GM23338 (cell line): ENCODE measurements around the gene RCOR3. TPM values are rescaled to one million over a fixed set of nuclear protein-coding genes. Genes with fewer than 3 reads are reported as not detected.

Experiments
- ATAC-seq: fragments of 200-7000 bp; cut with Tn5 transposase; 3 replicates; pipeline ENCODE4 v1.9.1; 2020
- DNase-seq: peaks from one replicate; pipeline ENCODE4 v3.0.0-alpha.2; 2015; ENCODE audit warnings: low spot score
- H2AFZ ChIP-seq: fragments of 200-600 bp; sonication (generic); 2 replicates; pipeline ENCODE4 v1.8.0; 2016; ENCODE audit warnings: antibody characterized with exemption, mild to moderate bottlenecking, moderate library complexity
- H3F3A ChIP-seq: fragments of 200-600 bp; sonication (generic); replicated peaks from 2 replicates; pipeline ENCODE4 v1.8.0; 2017; ENCODE audit warnings: antibody characterized with exemption, mixed run types, low read depth
- H3K27ac ChIP-seq: fragments of 200-600 bp; sonication (generic); 2 replicates; pipeline ENCODE4 v1.6.1; 2016; ENCODE audit warnings: low read depth
- H3K27me3 ChIP-seq: fragments of 200-600 bp; sonication (generic); 2 replicates; pipeline ENCODE4 v1.8.0; 2016; ENCODE audit warnings: mild to moderate bottlenecking, mixed run types, moderate library complexity; ENCODE audit not compliant: insufficient read depth
- H3K36me3 ChIP-seq: fragments of 200-600 bp; sonication (generic); 2 replicates; pipeline ENCODE4 v1.8.0; 2016; ENCODE audit warnings: mild to moderate bottlenecking; ENCODE audit not compliant: insufficient read depth
- H3K4me1 ChIP-seq: fragments of 200-600 bp; sonication (generic); 2 replicates; pipeline ENCODE4 v1.8.0; 2016; ENCODE audit warnings: mild to moderate bottlenecking, moderate library complexity; ENCODE audit not compliant: insufficient read depth
- H3K4me2 ChIP-seq: fragments of 200-600 bp; sonication (generic); 2 replicates; pipeline ENCODE4 v1.7.1; 2017; ENCODE audit warnings: mixed run types
- H3K4me3 ChIP-seq: fragments of 200-600 bp; sonication (generic); 2 replicates; pipeline ENCODE4 v1.6.1; 2016; ENCODE audit warnings: mixed run types
- H3K79me2 ChIP-seq: fragments of 200-600 bp; sonication (generic); replicated peaks from 2 replicates; pipeline ENCODE4 v1.8.0; 2017; ENCODE audit warnings: mild to moderate bottlenecking; ENCODE audit not compliant: insufficient read depth
- H3K9me2 ChIP-seq: fragments of 200-600 bp; sonication (generic); 2 replicates; pipeline ENCODE4 v1.8.0; 2017; ENCODE audit not compliant: insufficient read depth
- H4K20me1 ChIP-seq: fragments of 200-600 bp; sonication (generic); replicated peaks from 2 replicates; pipeline ENCODE4 v1.8.0; 2017; ENCODE audit warnings: mild to moderate bottlenecking; ENCODE audit not compliant: insufficient read depth
- H3K27ac Mint-ChIP-seq: 2 replicates; pipeline ENCODE4 v1.8.0; 2020; ENCODE audit warnings: inconsistent platforms, mild to moderate bottlenecking, moderate library complexity, mixed read lengths
- H3K27me3 Mint-ChIP-seq: 3 replicates; pipeline ENCODE4 v1.8.0; 2022; ENCODE audit warnings: low read depth, mild to moderate bottlenecking, moderate library complexity, mixed read lengths, inconsistent platforms; ENCODE audit not compliant: insufficient read depth, poor library complexity
- H3K36me3 Mint-ChIP-seq: 3 replicates; pipeline ENCODE4 v1.8.0; 2021; ENCODE audit warnings: low read depth, mild to moderate bottlenecking, inconsistent platforms, moderate library complexity, mixed read lengths
- H3K4me1 Mint-ChIP-seq: 3 replicates; pipeline ENCODE4 v1.8.0; 2020; ENCODE audit warnings: mild to moderate bottlenecking, inconsistent platforms, mixed read lengths
- H3K4me3 Mint-ChIP-seq: 3 replicates; pipeline ENCODE4 v1.8.0; 2021; ENCODE audit warnings: moderate library complexity, mild to moderate bottlenecking, inconsistent platforms, mixed read lengths
- H3K9me3 Mint-ChIP-seq: 3 replicates; pipeline ENCODE4 v1.8.0; 2020; ENCODE audit warnings: moderate library complexity, mild to moderate bottlenecking, inconsistent platforms, mixed read lengths
- CREB1 ChIP-seq: fragments of 250-450 bp; sonication (Bioruptor Pico); IDR thresholded peaks from 2 replicates; pipeline ENCODE4 v1.5.0; 2020; ENCODE audit warnings: low read depth, mild to moderate bottlenecking, moderate library complexity
- CTCF ChIP-seq, 2 experiments: fragments of 200-600 bp in 1 of 2; sonication (generic) in 1 of 2; conservative IDR thresholded peaks; 2 replicates each; pipeline versions ENCODE4 v1.5.1 to v1.6.1; 2016 to 2017; ENCODE audit warnings: antibody characterized with exemption in 2 of 2, low read depth in 2 of 2, mild to moderate bottlenecking in 2 of 2, moderate library complexity in 1 of 2
- ETS1 ChIP-seq: IDR thresholded peaks from 2 replicates; pipeline ENCODE4 v1.6.1; 2016; ENCODE audit warnings: antibody characterized with exemption
- EZH2 ChIP-seq: fragments of 200-600 bp; sonication (generic); IDR thresholded peaks from one replicate; pipeline ENCODE4 v1.8.0; 2017; ENCODE audit warnings: antibody characterized with exemption, mild to moderate bottlenecking, low read depth; ENCODE audit not compliant: unreplicated experiment
- EZH2phosphoT487 ChIP-seq: fragments of 200-600 bp; sonication (generic); IDR thresholded peaks from one replicate; pipeline ENCODE4 v1.8.1; 2018; ENCODE audit warnings: antibody characterized with exemption; ENCODE audit not compliant: unreplicated experiment
- JUNB ChIP-seq: IDR thresholded peaks from one replicate; pipeline ENCODE4 v1.6.1; 2016; ENCODE audit warnings: antibody characterized with exemption; ENCODE audit not compliant: unreplicated experiment
- NANOG ChIP-seq: IDR thresholded peaks from 2 replicates; pipeline ENCODE4 v1.6.1; 2016; ENCODE audit warnings: antibody characterized with exemption, borderline replicate concordance
- POLR2AphosphoS5 ChIP-seq: IDR thresholded peaks from 2 replicates; pipeline ENCODE4 v1.6.1; 2016; ENCODE audit warnings: antibody characterized with exemption, low read depth
- REST ChIP-seq: IDR thresholded peaks from one replicate; pipeline ENCODE4 v1.6.1; 2018; ENCODE audit warnings: antibody characterized with exemption; ENCODE audit not compliant: unreplicated experiment
- STAT1 ChIP-seq: IDR thresholded peaks from one replicate; pipeline ENCODE4 v1.6.1; 2016; ENCODE audit warnings: antibody characterized with exemption; ENCODE audit not compliant: unreplicated experiment
- ZNF114 ChIP-seq: fragments of 250-450 bp; sonication (Bioruptor Pico); IDR thresholded peaks from 2 replicates; pipeline ENCODE4 v1.5.0; 2020; ENCODE audit warnings: mild to moderate bottlenecking, moderate library complexity
- ZNF331 ChIP-seq: fragments of 250-450 bp; sonication (Bioruptor Pico); IDR thresholded peaks from 2 replicates; pipeline ENCODE4 v1.5.0; 2020; ENCODE audit warnings: low read depth, mild to moderate bottlenecking, moderate library complexity
- ZNF462 ChIP-seq: fragments of 250-450 bp; sonication (Bioruptor Pico); IDR thresholded peaks from 2 replicates; pipeline ENCODE4 v1.5.0; 2020; ENCODE audit warnings: mild to moderate bottlenecking, moderate library complexity
- polyA plus RNA-seq: library from polyadenylated mRNA; unstranded; fragments of >200 nt; fragmentation: Nextera tagmentation; extraction: Ambion mirVana; gene quantifications from 2 replicates; pipeline ENCODE4 v1.2.1, GENCODE V29; 2016
- total RNA-seq: library from RNA; depleted of rRNA; stranded (reverse); fragments of >200 nt; shearing (Covaris generic); gene quantifications from 2 replicates; pipeline ENCODE4 v1.2.3, GENCODE V29; 2014

RCOR3 gene
- total and polyA plus RNA-seq, 2 experiments from 2014 or later: 19.4 to 26.2 TPM

- Mint-ChIP-seq H3K9me3 (no peaks in the 10 kb centered on the region), H3K4me1 (peaks cover 9% of the 10 kb centered on the region), H3K27ac (no peak overlapping the region), H3K36me3 (peaks cover 31% of the 10 kb centered on the region), H3K27me3 (no peaks in the 10 kb centered on the region), H3K4me3 (no peak overlapping the region)
- TF ChIP-seq ZNF331 (CRISPR knock-in tag) (no peak), POLR2AphosphoS5 (no peak), STAT1 (no peak), EZH2 (no peak), ETS1 (no peak), ZNF462 (CRISPR knock-in tag) (no peak), REST (no peak), NANOG (no peak), CTCF (conservative IDR thresholded peaks at IDR 0.05; ENCODE audit: low read depth in 2 of 2) (no peak), EZH2phosphoT487 (no peak), ZNF114 (CRISPR knock-in tag) (no peak), JUNB (no peak), CREB1 (CRISPR knock-in tag) (no peak)
- Histone ChIP-seq H3K27me3 (no peaks in the 10 kb centered on the region), H3K79me2 (no peaks in the 10 kb centered on the region), H3K9me2 (no peaks in the 10 kb centered on the region), H3K4me1 (peaks cover 7% of the 10 kb centered on the region), H3K4me3 (no peak overlapping the region), H3K27ac (no peak overlapping the region), H3K4me2 (no peak overlapping the region), H4K20me1 (no peaks in the 10 kb centered on the region), H3F3A (no peaks in the 10 kb centered on the region), H3K36me3 (peaks cover 18% of the 10 kb centered on the region), H2AFZ (no peak overlapping the region)
- no peak for DNase-seq
- ATAC-seq: no peak
Measured at GRCh38 chr1:211309617-211310016, 50.5 kb downstream of the RCOR3 start.
